ENCODE measurements around the gene MAN1B1.

The MAN1B1 gene

GRCh38 chr9:137068539-137069507 is 18.0 kb upstream of the MAN1B1 start:
- H3K4me3 ChIP-seq (ENCODE audit: low read depth, low read length): peak overlapping the region; percentile 43
- no peak for TF ChIP-seq CTCF (IDR thresholded peaks at IDR 0.05; ENCODE audit: low read depth, low read length)
- in situ Hi-C loops (cut with HindIII; ENCODE audit: low sequenced_read_pairs): no loop called here
- no peak for DNase-seq (ENCODE audit: low read depth, low spot score)

GRCh38 chr9:137069508-137070091 is 17.2 kb upstream of the MAN1B1 start:
- no peak for TF ChIP-seq CTCF (IDR thresholded peaks at IDR 0.05; ENCODE audit: low read depth, low read length)
- H3K4me3 ChIP-seq (ENCODE audit: low read depth, low read length): peak overlapping the region; percentile 43
- in situ Hi-C loops (cut with HindIII; ENCODE audit: low sequenced_read_pairs): no loop called here
- DNase-seq (ENCODE audit: low read depth, low spot score): no peak

- in situ Hi-C loops (cut with HindIII; ENCODE audit: low sequenced_read_pairs): no loop called here
- H3K4me3 ChIP-seq (ENCODE audit: low read depth, low read length): peak within 1 kb of the TSS; percentile 43
- no peak for TF ChIP-seq CTCF (IDR thresholded peaks at IDR 0.05; ENCODE audit: low read depth, low read length)
- peak; percentile 80 for DNase-seq (ENCODE audit: low read depth, low spot score)
Measured at GRCh38 chr9:137070201-137070905, 16.4 kb upstream of the MAN1B1 start, which contains the start of gene SAPCD2. Gene SAPCD2, minus strand, starts transcription at chr9:137070557. Its CDS starts 97 bp downstream, at chr9:137070460.

- no peak for DNase-seq (ENCODE audit: low read depth, low spot score)
- peak overlapping the region; percentile 40 for H3K4me3 ChIP-seq (ENCODE audit: low read depth, low read length)
- in situ Hi-C loops (cut with HindIII; ENCODE audit: low sequenced_read_pairs): no loop called here
- TF ChIP-seq CTCF (IDR thresholded peaks at IDR 0.05; ENCODE audit: low read depth, low read length): peak; percentile 10
Measured at GRCh38 chr9:137070906-137071275, 15.9 kb upstream of the MAN1B1 start.

- TF ChIP-seq CTCF (IDR thresholded peaks at IDR 0.05; ENCODE audit: low read depth, low read length): no peak
- DNase-seq (ENCODE audit: low read depth, low spot score): no peak
- in situ Hi-C loops (cut with HindIII; ENCODE audit: low sequenced_read_pairs): no loop called here
- no peak overlapping the region for H3K4me3 ChIP-seq (ENCODE audit: low read depth, low read length)
Measured at GRCh38 chr9:137071282-137071681, 15.5 kb upstream of the MAN1B1 start.

- H3K4me3 ChIP-seq (ENCODE audit: low read depth, low read length): no peak overlapping the region
- DNase-seq (ENCODE audit: low read depth, low spot score): no peak
- in situ Hi-C loops (cut with HindIII; ENCODE audit: low sequenced_read_pairs): no loop called here
- TF ChIP-seq CTCF (IDR thresholded peaks at IDR 0.05; ENCODE audit: low read depth, low read length): no peak
Measured at GRCh38 chr9:137073992-137074399, 12.8 kb upstream of the MAN1B1 start.
